HT-29 (cell line): ENCODE data around the gene EN2. TPM values are rescaled to one million over a fixed set of nuclear protein-coding genes. Genes with fewer than 3 reads are reported as not detected.

Source experiments
- DNase-seq: peaks from one replicate; pipeline ENCODE4 v3.0.0-alpha.2; 2015; ENCODE audit warnings: low spot score
- total RNA-seq: library from RNA; depleted of rRNA; stranded (reverse); fragments of >200 nt; shearing (Covaris generic); gene quantifications from 2 replicates; pipeline ENCODE4 v1.2.3, GENCODE V29; 2014

Gene EN2
- total RNA-seq, 1 experiment from 2014 or later = not detected

DNA sequence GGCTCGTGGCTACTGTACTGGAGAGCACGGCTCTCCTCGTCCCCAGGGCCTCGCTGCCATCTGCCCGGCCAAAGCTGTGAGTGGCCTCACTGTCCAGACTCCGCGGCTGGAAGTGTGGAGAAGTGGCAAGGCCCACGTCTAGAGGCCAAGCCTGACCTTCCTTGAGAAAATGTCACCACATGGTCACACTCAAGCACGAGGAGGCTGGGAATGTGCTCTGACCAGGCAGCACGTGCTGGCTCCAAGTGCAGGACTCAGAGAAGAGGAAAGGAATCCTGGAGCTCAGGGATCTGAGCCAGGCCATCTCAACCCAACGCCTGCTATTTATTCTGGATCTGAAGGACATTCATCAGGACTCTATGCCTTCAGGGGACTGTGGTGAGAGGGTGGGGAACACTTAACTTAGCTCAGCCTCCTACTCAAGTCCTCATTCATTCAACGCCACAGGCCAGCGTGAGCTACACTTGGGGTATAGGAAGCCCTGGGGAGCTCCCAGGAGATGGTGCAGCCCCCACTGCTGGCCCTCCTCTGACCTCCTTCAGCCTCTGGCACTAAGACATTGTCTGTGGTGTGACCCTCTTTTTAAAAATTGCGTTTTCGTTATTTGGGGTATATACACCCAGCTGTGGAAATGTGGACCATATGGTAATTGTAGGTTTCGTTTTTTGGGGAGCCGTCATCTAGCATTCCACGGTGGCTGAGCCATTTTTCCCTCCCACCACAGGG is 29.0 kb downstream of the EN2 start:
- DNase-seq = no peak

DNA sequence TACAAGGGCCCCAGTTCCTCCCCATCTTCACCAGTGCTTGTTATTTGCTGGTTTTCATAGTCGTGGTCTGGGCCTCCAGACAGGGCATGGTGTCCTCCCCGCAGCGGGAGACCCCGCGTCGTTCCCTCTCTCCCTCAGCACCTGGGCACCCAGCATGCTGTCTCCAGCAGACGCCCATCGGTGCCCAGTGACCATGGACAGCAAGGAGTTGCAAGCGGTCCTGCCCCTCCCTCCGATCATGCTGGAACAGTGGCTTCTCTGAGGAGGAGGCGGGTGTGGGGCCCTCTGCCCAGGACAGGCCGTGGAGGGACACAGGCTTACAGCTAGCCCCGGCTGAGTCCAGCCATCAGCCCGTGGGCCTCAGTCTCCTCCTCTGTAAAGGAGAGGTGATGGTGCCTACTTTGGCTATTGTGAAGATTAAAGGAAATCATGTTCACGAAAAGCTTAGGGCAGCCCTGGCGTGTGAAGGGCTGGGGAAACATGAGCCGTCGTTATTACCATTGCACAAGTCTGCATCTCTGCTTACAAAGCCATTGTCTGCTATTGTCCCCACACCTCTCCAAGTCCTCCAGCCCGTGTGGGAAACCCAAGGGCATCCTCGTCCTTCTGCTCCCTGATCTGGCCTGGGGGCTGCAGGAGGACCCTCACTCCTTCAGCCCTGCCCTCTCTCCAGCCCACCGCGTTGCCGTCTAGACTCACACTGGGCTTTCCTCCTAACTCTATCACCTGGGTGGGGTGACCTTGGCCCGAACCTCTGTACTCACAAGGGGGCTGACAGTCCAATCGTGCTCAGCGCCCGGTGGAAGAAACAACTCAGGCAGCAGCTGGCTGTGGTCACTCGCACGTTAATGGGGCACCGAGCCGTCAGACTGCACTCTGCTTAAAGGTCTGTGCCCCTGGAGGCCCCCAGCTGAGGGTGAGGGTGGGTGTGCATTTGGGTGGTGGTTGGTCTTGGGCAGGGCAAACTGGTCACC is 29.9 kb downstream of the EN2 start:
- DNase-seq = no peak

DNA sequence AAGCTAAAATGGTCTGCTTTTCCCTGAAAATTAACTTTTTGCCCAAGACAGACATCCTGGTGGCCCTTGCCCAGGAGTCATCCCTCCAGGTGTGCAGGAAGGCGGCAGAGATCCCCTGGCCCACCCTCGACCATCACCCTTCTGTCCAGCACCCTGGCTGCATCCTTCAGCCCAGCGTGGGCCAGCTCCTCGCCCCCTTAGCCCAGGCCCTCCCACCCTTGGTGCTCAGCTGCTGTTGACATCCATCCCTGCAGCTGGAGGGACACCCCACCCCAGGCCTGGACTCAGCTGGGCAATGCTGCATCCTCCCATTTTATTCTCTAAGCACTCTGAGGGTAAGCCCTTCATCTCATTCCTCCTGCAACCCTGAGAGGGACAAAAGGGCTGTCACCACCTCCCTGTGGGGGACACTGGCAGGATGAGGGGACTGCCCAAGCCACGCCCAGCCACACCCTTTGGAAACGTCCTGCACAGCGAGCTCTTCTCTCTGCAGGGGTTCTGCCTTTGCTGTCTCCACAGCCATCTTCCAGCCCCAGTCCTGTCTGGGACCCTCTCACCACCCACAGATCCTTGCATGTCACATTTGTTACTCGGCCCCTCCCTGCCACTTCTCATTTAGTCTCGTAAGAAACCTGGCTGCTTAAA is 30.7 kb downstream of the EN2 start:
- DNase-seq = no peak

- no peak for DNase-seq
Observed at GRCh38 chr7:155489158-155489840, 31.4 kb downstream of the EN2 start.

- peak; percentile 63 for DNase-seq
Observed at GRCh38 chr7:155489862-155490696, 32.1 kb downstream of the EN2 start.

DNA sequence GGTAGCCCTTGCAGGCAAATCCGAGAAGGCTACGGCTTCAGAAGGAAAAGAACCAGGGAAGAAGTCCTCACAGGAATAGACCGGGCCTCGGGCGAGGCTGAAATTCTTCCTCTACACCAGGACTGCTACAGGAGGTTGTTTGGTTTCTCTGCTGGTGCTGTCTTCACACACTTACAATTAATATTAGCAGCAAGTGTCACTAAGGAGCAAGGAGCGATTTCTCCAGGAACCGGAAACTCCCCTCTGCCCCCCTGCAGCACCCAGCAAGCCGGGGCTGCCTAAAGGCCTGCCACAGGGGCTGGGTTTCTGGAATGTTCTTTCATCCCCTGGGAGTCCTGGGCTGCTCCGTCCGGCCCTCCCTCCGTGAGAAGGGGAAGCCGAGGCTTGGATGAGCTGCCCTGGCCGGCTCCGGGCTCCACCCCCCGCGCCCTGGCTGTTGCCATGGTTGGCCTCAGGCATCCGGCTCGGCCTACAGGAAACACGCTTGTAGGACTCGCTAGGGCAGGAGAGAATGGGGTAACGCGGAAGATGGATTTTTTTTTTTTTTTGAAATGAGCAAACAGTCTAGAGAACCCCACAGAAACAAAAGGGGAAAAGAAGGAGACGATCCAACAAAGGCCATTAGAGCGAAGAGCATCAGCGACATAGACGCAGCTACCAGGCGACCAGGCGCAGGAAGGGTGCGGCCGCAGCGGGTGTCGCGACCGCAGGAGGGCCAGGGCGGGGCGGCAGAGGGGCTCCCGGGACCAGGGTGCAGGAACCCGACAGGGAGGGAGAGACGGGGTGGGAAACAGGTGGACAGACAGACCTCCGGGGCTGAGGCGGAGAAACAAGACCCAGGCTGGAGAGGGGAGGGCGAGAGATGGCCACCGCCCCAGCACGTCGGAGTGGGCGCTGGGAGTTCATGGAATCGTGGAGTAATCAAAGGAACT is 33.0 kb downstream of the EN2 start:
- DNase-seq = peak; percentile 83

GRCh38 chr7:155491812-155492211 is 33.9 kb downstream of the EN2 start:
- no peak for DNase-seq

DNA sequence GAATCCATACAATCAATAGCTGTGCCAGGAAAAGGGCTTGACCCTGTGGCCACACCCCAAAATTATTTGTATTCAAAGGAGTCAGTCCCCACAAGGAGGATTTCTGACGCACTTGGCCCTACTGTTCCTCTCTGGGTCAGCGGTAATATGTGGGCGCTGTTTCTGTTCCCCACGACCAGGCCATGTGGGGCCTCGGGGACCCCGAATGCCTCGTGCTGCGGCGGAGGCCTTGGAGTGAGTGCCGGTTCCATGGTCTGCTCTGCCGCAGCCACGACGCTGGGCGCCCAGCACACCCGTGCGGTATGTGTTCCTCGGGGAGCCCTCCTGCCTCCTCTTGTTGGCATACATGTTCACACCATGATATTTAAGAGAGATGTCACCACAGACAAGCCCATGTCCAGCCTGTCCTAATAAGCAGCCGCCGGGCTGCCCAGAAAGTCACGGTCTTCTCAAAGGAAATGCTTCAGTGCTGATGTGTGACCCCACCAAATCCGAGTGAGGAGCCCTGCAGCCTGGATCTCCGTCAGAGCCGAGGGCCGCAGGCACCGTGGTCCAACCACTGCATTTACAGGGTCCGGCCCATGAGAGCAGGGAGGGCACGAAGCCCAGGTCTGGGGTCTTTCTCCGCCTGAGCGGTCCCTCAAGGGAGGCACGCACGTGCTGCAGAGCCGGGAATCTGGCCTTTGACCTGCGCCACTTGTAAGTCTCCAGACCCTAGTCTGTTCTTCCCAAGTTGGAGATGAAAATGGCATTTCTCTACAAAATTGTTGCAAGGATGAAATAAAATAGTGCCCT is 36.0 kb downstream of the EN2 start:
- no peak for DNase-seq

- no peak for DNase-seq
Observed at GRCh38 chr7:155494551-155494950, 36.6 kb downstream of the EN2 start.

DNA sequence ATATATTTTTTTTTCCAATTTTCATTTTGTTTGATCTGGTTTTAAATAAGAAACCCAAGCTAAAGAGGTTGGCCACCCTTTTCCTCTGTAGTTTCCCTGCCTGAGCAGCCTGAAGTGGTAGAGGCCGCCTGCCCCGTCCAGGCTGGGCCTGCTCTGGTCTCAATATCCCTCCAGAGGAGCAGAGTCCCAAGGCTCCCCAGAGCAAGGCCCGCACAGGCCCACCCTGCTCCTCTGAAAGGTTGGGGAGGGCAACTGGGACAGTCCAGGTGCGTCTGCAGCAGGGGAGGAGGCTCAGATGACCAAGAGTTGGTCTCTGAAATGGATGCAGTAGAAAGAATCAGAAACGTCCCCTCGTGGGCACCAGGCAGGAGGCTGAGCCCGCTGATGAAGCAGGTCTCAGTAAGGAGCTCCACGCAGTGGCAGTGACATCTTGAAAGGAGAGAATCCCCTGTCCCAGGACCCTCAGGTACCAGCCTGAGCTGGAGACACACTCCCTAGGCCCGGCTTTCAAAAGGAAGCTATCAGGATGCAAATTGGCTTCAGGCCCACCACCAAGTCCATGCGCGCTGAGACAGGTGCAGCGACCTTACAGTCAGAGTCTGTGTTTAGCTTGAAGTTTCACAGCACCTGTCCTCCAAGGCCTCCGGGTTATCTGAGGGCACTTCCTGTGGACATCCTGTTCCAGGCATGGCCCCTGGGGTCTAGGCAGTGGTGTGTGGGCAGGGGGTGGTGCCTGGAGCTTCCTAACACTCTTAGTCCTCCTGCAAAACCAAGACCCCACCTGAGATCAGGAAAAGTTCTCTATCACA is 37.7 kb downstream of the EN2 start:
- no peak for DNase-seq

DNA sequence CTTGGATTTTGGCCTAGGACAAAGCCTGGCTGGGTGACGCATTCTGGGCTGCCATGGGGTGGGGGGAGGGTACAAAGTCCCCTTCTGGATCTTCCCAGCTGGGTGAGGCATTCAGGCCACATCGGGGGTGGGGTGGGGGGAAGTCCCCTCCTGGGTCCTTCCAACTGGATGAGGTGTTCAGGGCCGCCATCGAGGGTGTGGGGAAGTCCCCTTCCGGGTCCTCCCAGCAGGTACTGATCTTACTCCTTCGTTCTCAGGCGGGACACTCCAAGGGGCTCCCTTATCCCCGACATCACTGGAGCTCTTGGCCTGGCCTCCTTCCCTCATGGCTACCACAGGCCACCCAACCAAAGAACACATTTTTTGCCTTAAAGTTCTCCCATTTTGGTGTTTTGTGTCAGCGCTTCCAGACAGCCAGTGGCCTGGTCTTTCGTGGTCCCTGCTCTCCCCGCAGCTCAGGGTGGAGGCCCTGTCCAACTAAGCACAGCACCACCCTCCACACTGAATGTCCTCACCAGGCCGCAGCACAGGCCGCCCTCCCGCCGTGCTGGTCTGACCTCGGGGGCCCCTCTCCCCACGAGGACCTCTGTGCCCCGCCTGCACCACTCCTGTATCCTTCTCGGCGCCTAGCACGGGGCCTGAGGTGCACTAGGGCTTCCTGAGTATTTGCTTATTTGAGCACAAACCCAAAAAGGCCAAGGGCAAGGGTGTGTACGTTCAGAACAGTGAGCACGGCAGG is 38.5 kb downstream of the EN2 start:
- DNase-seq = no peak

DNA sequence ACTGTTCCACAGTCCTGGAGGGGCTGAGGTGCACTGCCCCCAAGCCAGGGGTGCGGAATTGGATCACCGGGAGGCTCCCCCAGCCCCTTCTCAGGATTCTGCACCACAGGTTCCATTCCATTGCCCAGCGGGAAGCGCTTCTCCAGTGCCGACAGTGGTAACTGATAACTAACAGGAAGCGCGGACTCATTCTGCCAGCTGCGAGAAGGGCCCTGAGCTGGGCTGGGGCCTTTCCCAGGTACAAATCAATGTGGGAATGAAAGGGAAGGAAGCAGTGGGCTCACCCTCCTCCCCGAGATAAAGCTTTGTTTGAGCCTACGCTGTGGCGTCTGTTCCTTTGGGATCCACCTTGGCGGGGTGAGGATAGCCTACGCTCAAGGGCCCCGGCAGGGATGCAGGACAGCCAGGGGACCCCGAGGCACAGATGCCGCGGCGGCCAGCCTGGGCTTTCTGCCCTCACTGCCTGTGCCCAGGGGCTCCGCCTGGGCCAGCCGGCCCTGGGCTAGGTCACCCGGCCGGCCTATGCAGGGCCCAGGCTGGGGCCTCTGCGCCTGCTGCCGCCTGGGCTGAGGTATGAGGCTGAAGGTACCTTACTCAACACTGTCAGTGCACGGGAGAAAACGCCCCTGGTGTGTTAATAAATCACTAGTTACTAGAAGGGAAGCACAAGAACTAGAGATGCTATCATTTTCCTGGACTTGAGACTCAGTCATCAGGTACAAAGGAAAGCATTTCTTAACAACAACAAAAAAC is 39.4 kb downstream of the EN2 start:
- DNase-seq = no peak

- no peak for DNase-seq
Observed at GRCh38 chr7:155505422-155505793, 47.5 kb downstream of the EN2 start.

DNA sequence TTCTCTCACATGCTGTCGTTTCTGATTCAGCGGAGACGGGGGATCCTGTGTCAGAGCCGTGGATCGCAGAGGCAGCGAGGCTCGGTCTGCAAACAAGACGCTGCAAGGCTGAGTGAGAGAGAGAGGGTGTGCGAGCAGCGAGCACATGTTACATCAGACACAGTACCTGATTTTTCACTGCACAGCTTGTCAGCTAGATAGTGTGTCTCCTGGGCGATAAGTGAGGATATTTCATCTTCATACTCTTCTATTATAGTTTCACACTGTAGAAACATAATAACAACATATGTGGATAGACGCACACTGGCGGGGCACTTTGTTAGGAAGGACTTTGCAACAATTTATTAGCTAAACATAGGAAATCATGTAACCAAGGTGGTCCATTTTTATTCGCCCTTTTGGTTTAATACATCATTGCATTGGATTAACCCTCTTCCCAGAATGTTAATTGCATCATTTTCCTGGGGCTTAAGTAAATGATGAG is 49.0 kb downstream of the EN2 start:
- DNase-seq = no peak

DNA sequence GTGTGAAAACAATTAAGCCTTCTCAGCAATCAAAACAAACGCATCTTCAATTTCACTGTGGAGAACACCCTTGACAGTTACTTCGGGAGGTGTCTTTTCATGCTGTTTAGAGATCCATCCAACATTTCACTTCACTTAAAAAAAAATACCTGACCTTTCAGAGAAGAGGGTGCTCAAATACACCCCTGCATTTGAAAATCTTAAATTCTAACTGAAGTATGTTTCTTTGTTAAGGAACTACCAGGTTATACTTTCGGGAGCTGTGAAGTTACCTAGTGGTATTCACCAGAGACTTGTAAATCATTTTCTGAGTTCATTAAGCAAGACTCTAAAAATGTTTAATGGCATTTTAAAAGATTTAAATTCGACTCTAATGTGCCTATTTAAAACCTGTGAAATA is 49.6 kb downstream of the EN2 start:
- no peak for DNase-seq
